Ishikawa (cell line): Measurements from ENCODE around the gene NCR3LG1.

Experiments
- CEBPB ChIP-seq: IDR thresholded peaks from 2 replicates; pipeline ENCODE4 v1.6.1; 2012
- CREB1 ChIP-seq: IDR thresholded peaks from 2 replicates; pipeline ENCODE4 v1.6.1; 2012; ENCODE audit warnings: low read depth
- EGR1 ChIP-seq: IDR thresholded peaks from 2 replicates; pipeline ENCODE4 v1.6.1; 2012
- EP300 ChIP-seq: IDR thresholded peaks from 2 replicates; pipeline ENCODE4 v1.6.1; 2012; ENCODE audit warnings: borderline replicate concordance
- FOXM1 ChIP-seq: IDR thresholded peaks from 2 replicates; pipeline ENCODE4 v1.6.1; 2012; ENCODE audit warnings: low read depth, borderline replicate concordance
- NFIC ChIP-seq: IDR thresholded peaks from 2 replicates; pipeline ENCODE4 v1.6.1; 2012
- RAD21 ChIP-seq: IDR thresholded peaks from 2 replicates; pipeline ENCODE4 v1.6.1; 2012; ENCODE audit warnings: low read depth
- TAF1 ChIP-seq: IDR thresholded peaks from 2 replicates; pipeline ENCODE4 v1.6.1; 2012; ENCODE audit warnings: low read depth, mild to moderate bottlenecking
- TCF12 ChIP-seq: IDR thresholded peaks from 2 replicates; pipeline ENCODE4 v1.6.1; 2012; ENCODE audit warnings: low read depth
- TEAD4 ChIP-seq: IDR thresholded peaks from 2 replicates; pipeline ENCODE4 v1.6.1; 2012
- YY1 ChIP-seq: IDR thresholded peaks from 2 replicates; pipeline ENCODE4 v1.6.1; 2012; ENCODE audit warnings: low read depth
- ZBTB7A ChIP-seq: IDR thresholded peaks from 2 replicates; pipeline ENCODE4 v1.6.1; 2012; ENCODE audit warnings: low read depth
- TF ChIP-seq, protein P1 (sequence below): IDR thresholded peaks from 2 replicates; pipeline ENCODE4 v1.6.1; 2012
- TF ChIP-seq, protein P2 (sequence below): IDR thresholded peaks from 2 replicates; pipeline ENCODE4 v1.6.1; 2012
- TF ChIP-seq, protein P3 (sequence below): IDR thresholded peaks from 2 replicates; pipeline ENCODE4 v1.6.1; 2012; ENCODE audit warnings: low read depth, mild to moderate bottlenecking

NCR3LG1 gene

DNA sequence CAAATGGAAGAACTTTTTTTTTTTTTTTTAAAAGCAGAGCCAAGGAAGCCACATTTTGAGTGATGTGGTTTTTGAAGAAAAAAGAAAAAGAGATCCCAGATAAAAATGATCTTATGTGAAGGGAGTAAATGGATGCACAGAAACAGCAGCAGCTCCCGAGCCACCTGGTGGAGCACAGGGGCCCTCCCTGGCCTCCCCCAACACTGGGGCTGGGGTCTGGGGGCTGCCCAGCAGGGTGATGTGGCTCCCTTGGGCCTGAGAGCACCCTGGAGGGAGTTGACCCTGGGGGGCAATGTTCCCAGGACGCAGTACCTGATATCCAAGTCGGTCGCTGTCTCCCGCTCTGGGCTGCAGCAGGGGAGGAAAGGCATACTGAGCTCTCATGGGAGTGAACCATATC lies 63.4 kb downstream of the NCR3LG1 start:
- TF ChIP-seq TAF1, result no peak
- TF ChIP-seq RAD21, result no peak
- TF ChIP-seq, protein P1, sequence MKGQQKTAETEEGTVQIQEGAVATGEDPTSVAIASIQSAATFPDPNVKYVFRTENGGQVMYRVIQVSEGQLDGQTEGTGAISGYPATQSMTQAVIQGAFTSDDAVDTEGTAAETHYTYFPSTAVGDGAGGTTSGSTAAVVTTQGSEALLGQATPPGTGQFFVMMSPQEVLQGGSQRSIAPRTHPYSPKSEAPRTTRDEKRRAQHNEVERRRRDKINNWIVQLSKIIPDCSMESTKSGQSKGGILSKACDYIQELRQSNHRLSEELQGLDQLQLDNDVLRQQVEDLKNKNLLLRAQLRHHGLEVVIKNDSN, result no peak
- TF ChIP-seq EP300, result no peak
- TF ChIP-seq, protein P2, sequence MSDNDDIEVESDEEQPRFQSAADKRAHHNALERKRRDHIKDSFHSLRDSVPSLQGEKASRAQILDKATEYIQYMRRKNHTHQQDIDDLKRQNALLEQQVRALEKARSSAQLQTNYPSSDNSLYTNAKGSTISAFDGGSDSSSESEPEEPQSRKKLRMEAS, result no peak
- no peak for TF ChIP-seq NFIC
- TF ChIP-seq, protein P3, sequence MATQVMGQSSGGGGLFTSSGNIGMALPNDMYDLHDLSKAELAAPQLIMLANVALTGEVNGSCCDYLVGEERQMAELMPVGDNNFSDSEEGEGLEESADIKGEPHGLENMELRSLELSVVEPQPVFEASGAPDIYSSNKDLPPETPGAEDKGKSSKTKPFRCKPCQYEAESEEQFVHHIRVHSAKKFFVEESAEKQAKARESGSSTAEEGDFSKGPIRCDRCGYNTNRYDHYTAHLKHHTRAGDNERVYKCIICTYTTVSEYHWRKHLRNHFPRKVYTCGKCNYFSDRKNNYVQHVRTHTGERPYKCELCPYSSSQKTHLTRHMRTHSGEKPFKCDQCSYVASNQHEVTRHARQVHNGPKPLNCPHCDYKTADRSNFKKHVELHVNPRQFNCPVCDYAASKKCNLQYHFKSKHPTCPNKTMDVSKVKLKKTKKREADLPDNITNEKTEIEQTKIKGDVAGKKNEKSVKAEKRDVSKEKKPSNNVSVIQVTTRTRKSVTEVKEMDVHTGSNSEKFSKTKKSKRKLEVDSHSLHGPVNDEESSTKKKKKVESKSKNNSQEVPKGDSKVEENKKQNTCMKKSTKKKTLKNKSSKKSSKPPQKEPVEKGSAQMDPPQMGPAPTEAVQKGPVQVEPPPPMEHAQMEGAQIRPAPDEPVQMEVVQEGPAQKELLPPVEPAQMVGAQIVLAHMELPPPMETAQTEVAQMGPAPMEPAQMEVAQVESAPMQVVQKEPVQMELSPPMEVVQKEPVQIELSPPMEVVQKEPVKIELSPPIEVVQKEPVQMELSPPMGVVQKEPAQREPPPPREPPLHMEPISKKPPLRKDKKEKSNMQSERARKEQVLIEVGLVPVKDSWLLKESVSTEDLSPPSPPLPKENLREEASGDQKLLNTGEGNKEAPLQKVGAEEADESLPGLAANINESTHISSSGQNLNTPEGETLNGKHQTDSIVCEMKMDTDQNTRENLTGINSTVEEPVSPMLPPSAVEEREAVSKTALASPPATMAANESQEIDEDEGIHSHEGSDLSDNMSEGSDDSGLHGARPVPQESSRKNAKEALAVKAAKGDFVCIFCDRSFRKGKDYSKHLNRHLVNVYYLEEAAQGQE, result no peak
- TF ChIP-seq CREB1, result no peak
- no peak for TF ChIP-seq CEBPB
- TF ChIP-seq YY1, result no peak
- TF ChIP-seq FOXM1, result no peak
- no peak for TF ChIP-seq ZBTB7A
- TF ChIP-seq TEAD4, result no peak
- no peak for TF ChIP-seq TCF12
- no peak for TF ChIP-seq EGR1

- no peak for TF ChIP-seq CEBPB
- TF ChIP-seq, protein P3, result no peak
- TF ChIP-seq NFIC, result no peak
- no peak for TF ChIP-seq ZBTB7A
- no peak for TF ChIP-seq TAF1
- TF ChIP-seq FOXM1, result no peak
- TF ChIP-seq YY1, result no peak
- TF ChIP-seq TEAD4, result no peak
- TF ChIP-seq, protein P1, result no peak
- no peak for TF ChIP-seq CREB1
- TF ChIP-seq EP300, result no peak
- TF ChIP-seq, protein P2, result no peak
- no peak for TF ChIP-seq TCF12
- no peak for TF ChIP-seq RAD21
- TF ChIP-seq EGR1, result no peak
Measured at GRCh38 chr11:17415523-17416104, 64.0 kb downstream of the NCR3LG1 start.

DNA sequence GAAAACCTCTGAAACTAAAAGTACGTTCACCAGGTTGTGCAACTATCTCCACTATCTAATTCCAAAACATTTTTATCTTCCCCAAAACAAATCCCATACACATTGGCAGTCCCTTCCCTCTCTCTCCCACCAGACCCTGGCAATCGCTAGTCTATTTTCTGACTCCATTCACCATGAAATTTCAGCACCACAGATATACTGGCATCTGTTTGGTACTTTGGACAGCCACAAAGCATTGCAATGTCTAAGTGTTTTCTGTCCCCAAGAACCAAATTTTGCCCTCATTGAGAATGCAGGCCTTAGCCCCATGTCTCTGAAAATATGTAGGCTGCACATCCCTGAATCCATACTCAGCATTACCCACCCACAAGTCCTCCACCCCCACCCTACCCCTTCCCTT lies 64.9 kb downstream of the NCR3LG1 start:
- TF ChIP-seq, protein P3, result peak; percentile 58
- TF ChIP-seq TAF1, result no peak
- TF ChIP-seq YY1, result no peak

- TF ChIP-seq CEBPB (no peak), NFIC (no peak), EP300 (no peak), EGR1 (no peak), ZBTB7A (no peak), TEAD4 (no peak)
Measured at GRCh38 chr11:17418444-17419081, 67.0 kb downstream of the NCR3LG1 start.

- TF ChIP-seq NFIC (no peak), RAD21 (no peak), TCF12 (no peak), EGR1 (no peak), TEAD4 (no peak)
- TF ChIP-seq, protein P2, result no peak
- TF ChIP-seq, protein P1, result peak; percentile 26; the same call in 1 of the 2 replicates
Measured at GRCh38 chr11:17421781-17422180, 70.2 kb downstream of the NCR3LG1 start.
